ENCODE measurements around the gene FHIP1A.
A peak's percentile ranks its signal among the peaks of the same experiment; 100 is the strongest.
"Not testable (repeated sequence)": the region's sequence is repeated elsewhere in the genome, so short reads cannot be mapped to it uniquely, and the experiment has no call there.

FHIP1A gene

DNA sequence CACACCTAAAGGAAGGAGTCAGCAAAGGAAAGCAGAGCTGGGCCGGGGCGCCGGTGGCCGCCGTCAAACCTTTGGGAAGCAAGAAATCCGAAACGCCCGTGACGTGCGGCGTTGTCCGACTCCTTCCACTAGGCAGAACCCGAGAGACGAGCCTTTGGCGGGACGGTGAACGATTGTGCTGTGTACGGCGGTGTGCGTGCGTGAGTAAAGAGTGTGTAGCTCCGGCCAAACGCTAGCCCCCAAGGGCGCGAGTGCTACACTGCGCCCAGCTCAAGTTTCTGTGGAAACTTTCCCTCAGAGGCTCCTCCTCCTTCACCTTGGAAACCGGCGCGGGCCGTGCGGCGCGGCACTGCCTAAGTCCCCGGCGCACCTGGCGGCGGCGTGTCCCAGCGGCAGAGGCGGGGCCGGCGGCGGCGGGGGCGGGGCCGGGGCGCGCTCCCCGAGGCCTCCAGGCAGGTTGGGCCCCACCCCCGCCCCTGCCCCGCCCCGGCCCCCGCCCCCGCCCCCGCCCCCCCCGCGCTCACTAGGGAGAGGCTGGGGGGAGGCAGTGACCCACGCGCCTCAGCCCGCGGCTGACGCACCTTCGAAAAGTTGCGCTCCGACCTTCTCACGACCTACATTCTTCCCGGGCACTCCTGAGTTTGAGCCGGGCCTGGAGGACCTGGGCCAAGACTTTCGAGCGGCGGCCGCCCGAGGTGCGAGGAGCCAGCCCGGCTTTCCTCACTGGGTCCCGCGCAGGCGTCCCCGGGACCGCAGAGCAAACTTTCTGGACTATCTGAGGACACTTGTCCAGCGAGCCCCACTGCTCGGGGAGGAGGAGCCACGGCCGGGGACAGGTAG, at the start of gene FHIP1A:
Gene FHIP1A, plus strand, starts transcription at position 547 of the 840 bp plus-strand sequence. CDS start 157,084 bp downstream, outside the sequence.
- peak; percentile 80 for DNase-seq

DNA sequence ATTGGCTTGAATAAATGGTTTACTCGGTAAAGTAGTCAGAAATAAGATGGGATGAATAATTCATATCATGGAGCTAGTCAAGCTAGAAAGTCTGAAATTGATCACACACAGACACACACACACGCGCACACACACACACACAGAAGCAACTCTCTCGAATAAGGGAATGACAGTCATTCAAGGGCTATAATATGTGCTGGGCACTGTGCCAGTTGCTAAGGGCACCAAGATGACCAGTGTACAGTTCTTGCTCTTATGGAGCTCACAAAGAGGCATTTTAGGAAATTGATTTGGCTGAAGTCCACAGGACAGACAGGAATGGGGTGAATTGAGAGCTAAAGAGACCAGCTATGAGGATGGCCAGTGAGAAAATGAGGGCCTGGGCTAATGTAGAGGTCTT, 49.4 kb upstream of the FHIP1A start:
- no peak for DNase-seq

DNA sequence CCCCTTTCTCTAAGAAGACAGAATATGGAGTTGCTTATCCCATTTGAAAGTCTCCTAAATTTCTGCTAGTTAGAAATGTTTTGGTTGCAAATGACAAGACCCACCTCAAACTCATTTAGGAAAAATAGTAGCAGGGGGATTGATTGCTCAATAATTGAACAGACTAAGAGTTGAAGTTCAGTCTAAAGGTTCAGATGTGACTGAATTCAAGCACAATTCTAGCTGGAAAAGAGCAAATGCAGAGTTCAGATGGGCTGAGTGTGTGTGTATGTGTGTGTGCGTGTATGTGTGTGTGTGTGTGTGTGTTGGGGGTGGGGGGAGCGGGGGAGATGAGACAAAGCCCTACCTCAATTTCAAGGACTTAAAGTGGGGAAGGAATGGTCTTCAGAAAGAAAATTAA, 47.9 kb upstream of the FHIP1A start:
- no peak for DNase-seq

DNA sequence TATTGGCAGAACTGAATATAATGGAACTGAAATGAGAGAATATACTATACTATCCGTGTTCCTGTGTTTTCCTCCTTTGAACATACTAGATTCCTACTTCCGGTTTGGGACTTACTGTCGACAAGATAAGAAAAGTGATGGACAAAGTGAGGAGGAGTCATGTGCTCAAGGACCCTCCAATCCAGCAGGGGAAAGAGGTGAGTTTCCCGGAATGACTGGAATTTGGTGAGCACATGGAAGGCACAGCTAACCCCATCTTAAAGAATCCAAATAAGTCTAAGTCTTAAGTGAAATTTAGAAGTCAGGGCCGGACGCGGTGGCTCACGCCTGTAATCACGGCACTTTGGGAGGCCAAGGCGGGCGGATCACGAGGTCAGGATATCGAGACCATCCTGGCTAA, 47.0 kb upstream of the FHIP1A start:
- no peak for DNase-seq

DNA sequence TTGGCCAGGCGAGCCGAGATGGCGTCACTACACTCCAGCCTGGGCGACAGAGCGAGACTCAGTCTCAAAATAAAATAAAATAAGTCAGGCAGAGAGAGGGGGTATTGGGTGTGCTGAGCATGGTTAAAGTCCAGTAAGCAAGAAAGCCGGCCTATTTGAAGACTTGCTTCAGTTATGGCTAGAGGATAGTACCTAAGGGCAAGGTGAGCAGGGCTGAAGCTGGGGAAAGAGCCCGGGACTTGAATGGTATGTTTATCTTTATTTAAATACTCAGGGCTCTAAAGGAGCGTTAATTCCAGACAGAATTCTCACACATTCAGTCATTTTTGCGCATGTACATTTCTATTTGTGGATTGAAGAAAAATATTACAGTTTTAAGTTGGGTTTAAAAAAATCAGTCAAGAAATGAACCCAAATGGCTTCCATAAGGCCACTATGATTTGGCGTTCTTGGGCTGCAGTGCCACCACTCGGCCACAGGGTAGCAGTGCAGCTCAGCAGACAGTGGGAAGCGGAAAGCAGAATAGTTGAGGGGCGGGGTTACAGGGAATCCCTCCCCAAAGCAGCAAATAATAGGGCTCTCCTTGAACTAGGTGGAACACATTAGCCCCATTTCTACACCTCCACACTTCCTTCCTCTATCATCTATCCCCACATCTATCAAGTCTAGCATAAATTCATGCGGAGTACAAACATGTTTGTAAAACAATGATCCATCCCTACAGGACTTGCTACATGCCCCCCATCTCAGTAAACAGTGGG, 46.4 kb upstream of the FHIP1A start:
- peak; percentile 81 for DNase-seq

DNA sequence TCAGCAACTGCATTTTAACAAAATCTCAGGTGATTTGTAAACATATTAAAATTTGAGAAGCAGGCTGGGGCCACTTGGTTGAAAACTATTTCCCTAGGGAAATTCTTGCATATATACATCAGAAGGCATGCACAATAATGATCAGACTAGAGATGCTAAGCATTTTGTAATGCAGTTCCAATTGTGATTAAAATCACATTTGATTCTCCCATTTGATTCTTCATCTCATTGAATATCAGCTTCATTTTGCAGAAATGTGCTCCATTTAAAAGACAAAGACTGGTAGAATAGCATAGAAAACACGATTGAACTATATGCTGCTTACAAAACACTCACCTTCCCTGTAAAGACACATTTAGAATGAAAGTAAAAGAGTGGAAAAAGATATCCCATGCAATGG, 32.4 kb upstream of the FHIP1A start:
- DNase-seq: no peak

DNA sequence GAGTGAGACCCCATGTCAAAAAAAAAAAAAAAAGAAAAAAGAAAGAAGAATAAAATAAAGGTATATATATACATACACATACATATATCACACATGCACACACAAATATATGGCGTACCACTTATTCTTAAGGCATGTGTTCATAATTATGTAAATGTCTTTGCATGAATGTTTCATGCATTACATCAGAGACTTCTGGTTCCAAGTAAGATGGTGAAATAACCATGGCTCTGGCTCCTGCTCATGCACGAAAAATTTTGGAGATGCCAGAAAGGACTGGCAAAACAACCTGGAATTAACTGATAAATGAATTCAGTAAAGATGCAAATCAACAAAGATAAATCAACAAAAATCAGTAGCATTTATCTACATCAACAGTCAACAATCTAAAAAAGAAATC, 19.7 kb upstream of the FHIP1A start:
- no peak for DNase-seq

DNA sequence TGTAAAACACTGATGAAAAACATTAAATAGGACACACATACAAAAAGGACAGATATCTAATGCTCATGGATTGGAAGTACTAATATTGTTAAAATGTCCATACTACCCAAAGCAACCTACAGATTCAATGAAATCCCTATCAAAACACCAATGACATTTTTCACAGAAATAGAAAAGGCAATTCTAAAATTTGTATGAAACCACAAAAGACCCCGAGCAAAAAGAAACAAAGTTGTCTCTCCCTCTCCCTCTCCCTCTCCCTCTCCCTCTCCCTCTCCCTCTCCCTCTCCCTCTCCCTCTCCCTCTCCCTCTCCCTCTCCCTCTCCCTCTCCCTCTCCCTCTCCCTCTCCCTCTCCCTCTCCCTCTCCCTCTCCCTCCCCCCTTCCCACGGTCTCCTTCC, 19.2 kb upstream of the FHIP1A start:
- not testable (repeated sequence) for DNase-seq

DNA sequence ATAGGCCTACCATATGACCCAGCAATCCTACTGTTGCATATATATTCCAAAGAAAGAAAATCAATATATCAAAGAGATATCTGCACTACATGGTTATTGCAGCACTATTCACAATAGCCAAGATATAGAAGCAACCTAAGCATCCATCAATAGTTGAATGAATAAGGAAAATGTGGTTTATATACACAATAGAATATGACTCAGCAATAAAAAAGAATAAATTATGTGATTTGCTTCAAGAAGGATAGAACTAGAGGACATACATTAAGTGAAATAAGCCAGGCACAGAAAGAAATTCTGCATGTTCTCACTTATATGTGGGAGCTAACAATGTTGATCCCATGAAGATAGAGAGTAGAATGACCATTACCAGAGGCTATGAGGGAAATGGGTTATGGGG, 13.1 kb upstream of the FHIP1A start:
- no peak for DNase-seq

DNA sequence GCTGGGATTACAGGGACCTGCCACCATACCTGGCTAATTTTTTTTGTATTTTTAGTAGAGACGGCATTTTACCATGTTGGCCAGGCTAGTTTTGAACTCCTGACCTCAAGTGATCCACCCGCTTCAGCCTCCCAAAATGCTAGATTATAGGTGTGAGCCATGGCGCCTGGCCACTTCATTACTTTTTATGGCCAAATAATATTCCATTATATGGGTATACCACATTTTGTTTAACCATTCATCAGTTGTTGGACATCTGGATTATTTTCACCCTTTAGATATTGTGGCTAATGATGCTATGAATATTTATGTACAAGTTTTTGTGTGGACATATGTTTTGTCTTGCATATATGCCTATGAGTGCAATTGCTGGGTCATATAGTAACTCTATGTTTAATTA, 8.6 kb upstream of the FHIP1A start:
- DNase-seq: no peak

DNA sequence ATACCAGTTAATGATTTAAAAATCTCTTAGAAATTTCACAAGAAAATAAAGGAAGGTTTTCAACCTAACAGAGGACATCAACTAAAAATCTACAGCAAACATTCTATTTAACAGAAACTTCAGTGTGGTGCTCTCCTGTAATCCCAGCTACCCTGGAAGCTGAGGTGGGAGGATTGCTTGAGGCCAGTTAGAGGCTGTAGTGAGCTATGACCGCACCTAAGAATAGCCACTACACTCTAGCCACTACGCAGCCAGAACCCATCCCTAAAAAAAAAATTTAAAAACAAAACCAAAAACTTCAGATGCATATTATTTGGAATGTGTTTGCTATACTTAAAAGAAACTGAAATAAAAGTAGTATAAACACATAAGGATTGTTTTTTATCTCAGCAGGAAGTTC, 7.2 kb upstream of the FHIP1A start:
- no peak for DNase-seq

DNA sequence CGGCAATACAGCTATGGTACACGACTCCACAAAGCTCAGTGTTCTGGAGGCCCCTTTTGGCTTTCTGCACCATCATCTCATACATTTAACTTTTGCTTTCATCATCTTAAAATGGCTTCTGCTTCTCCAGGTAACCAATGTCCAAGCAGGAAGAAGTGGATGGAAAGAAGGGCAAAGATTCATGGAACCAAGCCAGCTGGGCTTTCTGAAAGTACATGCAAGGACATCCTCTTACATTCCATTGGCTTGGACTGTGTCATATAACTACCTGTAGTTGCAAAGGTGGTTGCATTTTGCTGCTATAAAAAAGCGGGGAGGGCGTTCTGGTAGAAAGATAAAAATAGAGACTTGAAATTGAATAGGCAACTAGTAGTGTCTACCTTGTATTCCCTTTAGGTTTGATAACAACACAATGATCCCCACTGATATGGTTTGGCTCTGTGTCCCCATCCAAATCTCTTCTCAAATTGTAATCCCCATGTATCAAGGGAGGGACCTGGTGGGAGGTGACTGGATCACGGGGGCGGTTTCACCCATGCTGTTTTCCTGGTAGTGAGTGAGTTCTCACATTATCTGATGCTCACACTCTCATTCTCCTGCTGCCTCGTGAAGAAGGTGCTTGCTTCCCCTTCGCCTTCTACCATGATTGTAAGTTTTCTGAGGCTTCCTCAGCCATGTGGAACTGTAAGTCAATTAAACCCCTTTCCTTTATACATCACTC, 6.7 kb upstream of the FHIP1A start:
- DNase-seq: no peak

DNA sequence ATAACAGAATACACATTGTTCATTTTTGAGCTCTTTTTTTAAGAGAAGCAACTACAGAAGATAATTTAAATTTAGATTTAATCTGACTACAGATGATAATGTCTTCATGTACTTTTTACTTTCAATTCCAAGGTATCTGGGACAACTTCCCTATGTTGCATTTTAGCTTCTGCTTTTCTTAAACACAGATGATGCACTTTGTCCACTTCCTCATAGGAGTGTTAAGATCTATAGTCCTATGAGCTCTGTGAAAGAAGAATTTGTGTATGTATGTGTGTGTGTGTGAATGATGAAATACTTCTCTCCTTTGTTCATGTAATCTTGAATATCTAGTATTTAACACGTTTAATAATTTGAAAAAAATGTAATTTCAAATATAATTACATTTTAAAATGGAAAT, 5.3 kb upstream of the FHIP1A start:
- DNase-seq: no peak

DNA sequence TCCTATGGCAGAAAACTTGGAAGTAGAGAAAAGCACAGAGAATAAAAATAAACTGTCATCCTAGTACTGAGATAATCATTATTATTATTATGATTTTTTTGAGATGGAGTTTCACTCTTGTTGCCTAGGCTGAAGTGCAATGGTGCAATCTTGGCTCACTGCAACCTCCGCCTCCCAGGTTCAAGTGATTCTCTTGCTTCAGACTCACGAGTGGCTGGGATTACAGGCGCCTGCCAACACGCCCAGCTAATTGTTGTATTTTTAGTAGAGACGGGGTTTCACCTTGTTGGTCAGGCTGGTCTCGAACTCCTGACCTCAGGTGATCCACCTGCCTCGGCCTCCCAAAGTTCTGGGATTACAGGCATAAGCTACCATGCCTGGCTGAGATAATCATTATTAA, 4.2 kb upstream of the FHIP1A start:
- not testable (repeated sequence) for DNase-seq

DNA sequence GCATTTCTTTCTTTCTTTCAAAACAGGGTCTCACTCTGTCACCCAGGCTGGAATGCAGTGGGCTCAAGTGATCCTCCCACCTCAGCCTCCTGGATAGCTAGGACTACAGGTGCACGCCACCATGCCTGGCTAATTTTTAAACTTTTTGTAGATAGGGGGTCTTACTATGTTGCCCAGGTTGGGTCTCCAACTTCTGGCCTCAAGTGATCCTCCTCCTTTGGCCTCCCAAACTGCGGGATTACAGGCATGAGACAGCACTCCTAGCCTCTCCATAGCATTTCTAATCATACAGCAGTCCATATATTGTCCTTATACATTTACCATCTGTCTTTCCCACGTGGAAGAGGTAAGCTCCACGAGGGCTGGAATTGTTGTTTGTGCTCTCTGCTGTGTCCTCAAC, 2.0 kb upstream of the FHIP1A start:
- DNase-seq: no peak

DNA sequence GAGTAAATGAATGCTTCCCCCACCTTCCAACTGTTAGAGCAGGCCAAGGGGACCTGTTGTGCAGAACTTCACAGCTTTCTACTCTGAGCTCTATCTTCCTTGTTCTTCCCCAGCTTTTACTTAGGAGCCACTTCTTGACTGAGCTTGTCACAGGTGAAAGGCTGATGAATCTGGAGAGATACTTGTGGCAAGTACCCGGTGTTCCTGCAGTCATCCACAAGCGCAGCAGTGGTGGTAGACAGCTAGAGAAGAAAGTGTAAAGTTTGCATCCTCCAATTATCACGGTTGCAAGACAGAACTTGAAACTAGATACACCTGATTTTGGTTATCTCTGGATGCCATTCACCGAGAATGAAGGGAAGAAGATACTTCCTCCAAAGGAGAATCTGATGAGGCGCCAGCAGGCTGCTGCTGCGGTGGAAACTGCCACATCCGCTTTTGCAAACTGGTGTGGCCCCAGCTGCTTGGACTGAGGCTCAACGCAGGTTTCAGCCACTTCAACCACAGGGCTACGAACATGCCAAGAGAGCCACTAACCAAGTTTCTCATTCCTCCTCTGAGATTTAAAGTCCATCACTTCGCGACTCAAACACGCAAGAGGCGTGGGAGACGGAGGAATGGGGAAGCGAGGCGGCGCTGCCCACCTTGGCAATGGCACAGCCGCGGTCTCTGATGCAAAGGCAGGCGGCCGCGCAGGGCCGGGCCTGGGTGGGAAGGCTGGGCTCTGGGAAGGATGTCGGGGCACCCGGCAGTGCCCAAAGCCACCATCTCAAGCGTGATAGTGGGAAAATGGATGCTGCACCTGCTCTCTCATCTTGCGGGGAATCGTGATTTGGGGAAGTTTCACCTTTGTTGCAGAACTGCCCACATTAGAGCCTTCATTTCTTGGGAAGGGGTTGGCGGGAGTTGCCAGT, 1.3 kb upstream of the FHIP1A start:
- DNase-seq: peak; percentile 20

DNA sequence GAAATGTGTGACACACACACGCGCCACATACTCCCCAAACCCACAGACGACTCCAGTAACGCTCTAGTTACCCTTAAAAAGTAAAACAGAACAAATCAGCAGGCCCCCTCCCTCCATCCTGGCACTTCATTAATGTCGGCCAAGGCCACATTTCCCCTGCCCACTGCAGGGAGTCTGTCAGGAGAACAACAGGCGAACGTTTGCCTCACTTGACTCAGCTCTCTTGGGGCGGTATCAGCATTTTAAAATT, 671 bp upstream of the FHIP1A start:
- DNase-seq: no peak

DNA sequence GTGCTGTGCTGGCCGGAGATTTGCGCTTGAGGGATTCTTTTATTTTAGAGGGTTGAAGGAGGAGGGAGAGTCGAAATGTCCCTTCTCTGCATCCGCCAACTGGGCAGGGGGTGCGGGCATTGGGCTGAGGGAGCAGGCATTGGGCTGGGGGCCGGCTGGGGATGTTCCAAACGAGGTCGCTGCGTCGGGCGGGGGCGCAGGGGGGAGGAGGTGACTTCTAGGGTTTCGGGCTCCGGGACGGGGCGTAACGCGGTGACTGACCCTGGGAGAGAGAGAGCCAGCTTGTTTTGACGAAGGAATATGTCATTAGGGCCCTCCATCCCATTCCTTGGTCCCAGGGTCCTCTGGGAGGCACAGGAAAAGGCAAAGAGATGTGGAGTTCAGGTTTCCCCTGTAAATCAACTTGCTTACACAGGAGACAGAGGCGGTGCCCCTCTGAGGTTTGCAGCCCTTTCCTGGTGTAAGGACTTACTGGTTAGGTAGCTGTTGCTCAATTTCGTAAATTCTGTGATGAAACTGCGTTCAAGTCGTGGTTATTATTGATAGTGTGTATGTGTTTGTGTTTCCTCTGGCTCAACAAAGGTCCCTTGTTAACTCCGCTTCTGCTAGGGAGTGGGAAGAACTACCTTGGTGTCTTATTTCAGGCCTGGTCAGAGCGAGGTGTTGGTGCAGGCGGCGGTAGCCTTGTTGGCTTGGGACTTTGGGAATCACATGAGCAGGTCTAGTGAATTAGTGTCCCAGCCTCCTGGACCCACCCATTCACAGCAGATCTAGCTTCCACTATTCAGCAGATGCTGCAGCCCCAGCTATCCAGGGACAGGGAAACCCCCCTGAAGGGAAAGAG, 716 bp downstream of the FHIP1A start:
- peak; percentile 9 for DNase-seq

DNA sequence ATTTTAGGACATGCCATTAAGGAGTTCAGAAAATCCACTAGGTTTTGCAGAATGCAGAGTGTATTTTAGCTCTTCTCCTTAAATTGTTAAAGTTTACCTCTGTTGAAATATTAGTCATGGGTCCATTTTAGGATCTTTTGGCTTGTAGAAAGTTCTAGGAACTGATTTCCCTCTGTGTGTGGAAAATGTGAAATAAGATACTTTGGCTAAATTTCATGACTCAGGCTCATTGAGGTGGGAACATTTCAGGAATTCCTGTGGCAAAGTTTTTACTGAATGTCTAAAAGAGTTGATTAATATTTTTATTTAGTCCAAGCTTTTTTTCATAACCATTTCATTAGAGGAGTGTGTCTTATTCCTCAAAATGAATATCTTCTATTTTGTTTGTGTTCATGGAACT, 7.0 kb downstream of the FHIP1A start:
- DNase-seq: no peak

DNA sequence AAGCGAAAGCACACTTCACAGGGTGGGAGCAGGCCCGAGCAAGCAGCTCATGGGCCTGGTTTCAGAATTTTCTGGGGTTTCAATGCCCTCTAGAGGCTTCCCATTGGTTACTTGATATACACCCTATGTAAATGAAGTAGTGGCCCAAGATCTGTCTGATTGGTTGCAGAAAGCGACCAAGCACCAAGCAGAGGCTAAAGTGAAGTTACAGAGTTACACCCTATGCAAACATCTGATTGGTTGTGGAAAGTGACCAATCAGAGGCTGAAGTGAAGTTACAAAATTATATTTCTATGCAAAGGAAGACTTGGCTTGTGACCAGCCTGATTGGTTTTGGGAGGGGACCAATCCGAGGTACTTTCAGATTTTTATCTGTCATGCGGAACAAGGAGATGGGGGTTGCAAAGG, 8.2 kb downstream of the FHIP1A start:
- DNase-seq: no peak

DNA sequence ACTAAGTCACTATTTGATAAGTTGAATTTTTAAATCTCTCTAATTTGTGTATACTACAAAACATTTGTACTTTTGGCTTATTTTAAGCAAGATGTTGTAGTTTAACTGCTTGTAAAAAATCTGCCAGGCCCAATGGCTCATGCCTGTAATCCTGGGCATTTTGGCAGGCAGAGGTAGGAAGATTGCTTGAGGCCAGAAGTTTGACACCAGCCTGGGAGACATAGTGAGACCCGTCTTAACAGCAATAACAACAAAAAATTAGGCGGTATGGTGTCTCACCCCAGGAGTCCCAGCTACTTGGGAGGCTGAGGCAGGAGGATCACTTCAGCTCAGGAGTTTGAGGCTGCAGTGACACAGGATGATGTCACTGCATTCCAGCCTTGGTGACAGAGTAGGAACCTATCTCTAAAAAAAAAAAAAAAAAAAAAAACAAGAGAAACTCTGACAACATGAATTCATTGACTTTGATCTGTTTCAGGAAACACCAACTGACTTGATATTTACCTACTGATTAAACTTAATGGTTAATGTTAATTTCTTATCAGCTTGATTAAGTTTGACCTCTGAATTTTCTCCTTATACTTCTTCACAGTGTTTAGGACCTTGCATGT, 8.9 kb downstream of the FHIP1A start:
- DNase-seq: no peak
